ENCODE data around the gene SERPINA4. TPM values are rescaled to one million over a fixed set of nuclear protein-coding genes. Genes with fewer than 3 reads are reported as not detected.
"Not testable (repeated sequence)": the region's sequence is repeated elsewhere in the genome, so short reads cannot be mapped to it uniquely, and the experiment has no call there.

The SERPINA4 gene
- total and polyA plus RNA-seq, 4 donors, result 0.18 TPM; not detected in 3

GRCh38 chr14:94601884-94602391 lies 40.7 kb downstream of the SERPINA4 start:
- Histone ChIP-seq H3K4me1 (ENCODE audit: control insufficient read depth in 5 of 5, insufficient read depth in 5 of 5, low read length in 5 of 5) (peaks cover 0 to 65% (median 17%) of the 10 kb centered on the region in 5 donors), H3K27me3 (ENCODE audit: control insufficient read depth in 3 of 3, insufficient read depth in 3 of 3, low read length in 2 of 3) (no peaks in the 10 kb centered on the region), H3K27ac (ENCODE audit: low read depth in 1 of 2, low read length in 1 of 2) (peak overlapping the region in 1 of 2 donors; percentile 5), H3K36me3 (ENCODE audit: control insufficient read depth in 4 of 4, insufficient read depth in 4 of 4, low read length in 4 of 4) (no peaks in the 10 kb centered on the region), H3K9ac (ENCODE audit: insufficient read depth in 1 of 2, low read length in 2 of 2) (no peak overlapping the region), H3K4me3 (no peak overlapping the region), H3K9me3 (ENCODE audit: control insufficient read depth in 4 of 4, insufficient read depth in 3 of 4, low read length in 3 of 4) (no peaks in the 10 kb centered on the region)
- TF ChIP-seq CTCF (IDR thresholded peaks at IDR 0.05; ENCODE audit: control extremely low read depth, extremely low read depth), result no peak
- 31 to 33% methylated on average over 6 of the region's 6 CpGs for WGBS, 2 donors
- ATAC-seq (ENCODE audit: insufficient read depth, low FRiP score) (no peak), DNase-seq (peak; percentile 37 to 84 (median 63))

- Histone ChIP-seq H3K9me3 (ENCODE audit: control insufficient read depth in 4 of 4, insufficient read depth in 3 of 4, low read length in 3 of 4) (no peaks in the 10 kb centered on the region), H3K27me3 (ENCODE audit: control insufficient read depth in 3 of 3, insufficient read depth in 3 of 3, low read length in 2 of 3) (no peaks in the 10 kb centered on the region), H3K4me3 (no peak overlapping the region), H3K36me3 (ENCODE audit: control insufficient read depth in 4 of 4, insufficient read depth in 4 of 4, low read length in 4 of 4) (no peaks in the 10 kb centered on the region), H3K9ac (ENCODE audit: insufficient read depth in 1 of 2, low read length in 2 of 2) (no peak overlapping the region), H3K4me1 (ENCODE audit: control insufficient read depth in 5 of 5, insufficient read depth in 5 of 5, low read length in 5 of 5) (peaks cover 0 to 67% (median 17%) of the 10 kb centered on the region in 5 donors), H3K27ac (ENCODE audit: low read depth in 1 of 2, low read length in 1 of 2) (peak overlapping the region in 1 of 2 donors; percentile 26)
- TF ChIP-seq CTCF (IDR thresholded peaks at IDR 0.05; ENCODE audit: control extremely low read depth, extremely low read depth), result no peak
- ATAC-seq (ENCODE audit: insufficient read depth, low FRiP score) (no peak), DNase-seq (no peak)
- WGBS, 2 donors, result 81 to 92% methylated on average over 5 of the region's 5 CpGs
Observed at GRCh38 chr14:94602722-94603121, 41.5 kb downstream of the SERPINA4 start.

GRCh38 chr14:94605361-94605760 lies 44.1 kb downstream of the SERPINA4 start:
- Histone ChIP-seq H3K9me3 (ENCODE audit: control insufficient read depth in 4 of 4, insufficient read depth in 3 of 4, low read length in 3 of 4) (peaks cover 0 to 1% (median 0%) of the 10 kb centered on the region in 4 donors), H3K9ac (ENCODE audit: insufficient read depth in 1 of 2, low read length in 2 of 2) (no peak overlapping the region), H3K27me3 (ENCODE audit: control insufficient read depth in 3 of 3, insufficient read depth in 3 of 3, low read length in 2 of 3) (no peaks in the 10 kb centered on the region), H3K36me3 (ENCODE audit: control insufficient read depth in 4 of 4, insufficient read depth in 4 of 4, low read length in 4 of 4) (no peaks in the 10 kb centered on the region), H3K27ac (ENCODE audit: low read depth in 1 of 2, low read length in 1 of 2) (no peak overlapping the region), H3K4me1 (ENCODE audit: control insufficient read depth in 5 of 5, insufficient read depth in 5 of 5, low read length in 5 of 5) (peaks cover 0 to 48% (median 11%) of the 10 kb centered on the region in 5 donors), H3K4me3 (no peak overlapping the region)
- no peak for ATAC-seq (ENCODE audit: insufficient read depth, low FRiP score)
- no peak for TF ChIP-seq CTCF (IDR thresholded peaks at IDR 0.05; ENCODE audit: control extremely low read depth, extremely low read depth)
- WGBS, 2 donors, result 67 to 72% methylated on average over 3 of the region's 3 CpGs
- peak; percentile 52 to 95 (median 93) for DNase-seq

GRCh38 chr14:94608966-94609365 lies 47.7 kb downstream of the SERPINA4 start:
- not testable (repeated sequence) for H3K4me3 ChIP-seq; H3K9me3 ChIP-seq (ENCODE audit: control insufficient read depth in 4 of 4, insufficient read depth in 3 of 4, low read length in 3 of 4); H3K36me3 ChIP-seq (ENCODE audit: control insufficient read depth in 4 of 4, insufficient read depth in 4 of 4, low read length in 4 of 4); H3K27ac ChIP-seq (ENCODE audit: low read depth in 1 of 2, low read length in 1 of 2); ATAC-seq (ENCODE audit: insufficient read depth, low FRiP score); DNase-seq; H3K27me3 ChIP-seq (ENCODE audit: control insufficient read depth in 3 of 3, insufficient read depth in 3 of 3, low read length in 2 of 3); H3K9ac ChIP-seq (ENCODE audit: insufficient read depth in 1 of 2, low read length in 2 of 2)
- 41 to 77% methylated on average over 1 of the region's 1 CpG for WGBS, 2 donors
- H3K4me1 ChIP-seq (ENCODE audit: control insufficient read depth in 5 of 5, insufficient read depth in 5 of 5, low read length in 5 of 5), result peaks cover 0 to 52% (median 20%) of the 10 kb centered on the region in 5 donors

Data from lung (tissue), 12 donors.